GM12878 (cell line): Measurements from ENCODE around the gene CDCA7L. TPM values are rescaled to one million over a fixed set of nuclear protein-coding genes. Genes with fewer than 3 reads are reported as not detected.

Experiments
- ATAC-seq: fragments of 200-7000 bp; cut with Tn5 transposase; 3 replicates; pipeline ENCODE4 v1.9.1; 2020; ENCODE audit warnings: mild to moderate bottlenecking, moderate library complexity
- BruUV-seq: library from RNA; stranded (reverse); fragments of 400-500 nt; replicated peaks from 2 replicates; lab custom pipeline; 2021; lab: Mats Ljungman, UMichigan
- CTCF ChIA-PET: fragments of 300-600 bp; sonication (Branson Sonifier 250); formaldehyde crosslinking; extraction: SDS; loops from one replicate; lab custom pipeline; 2021; ENCODE audit warnings: inconsistent platforms; lab: Yijun Ruan, JAX
- POLR2A ChIA-PET: fragments of 350-600 bp; formaldehyde crosslinking; extraction: SDS; loops from one replicate; lab custom pipeline; 2021; ENCODE audit warnings: inconsistent platforms; lab: Charles Lee
- RAD21 ChIA-PET: fragments of 300-600 bp; sonication (Branson Sonifier 250); formaldehyde crosslinking; loops from one replicate; lab custom pipeline; 2023; ENCODE audit warnings: antibody characterized with exemption; ENCODE audit not compliant: unreplicated experiment; lab: Charles Lee
- SMC1A ChIA-PET: fragments of 300-600 bp; sonication (Branson Sonifier 250); formaldehyde crosslinking; loops from one replicate; lab custom pipeline; 2023; ENCODE audit not compliant: unreplicated experiment, uncharacterized antibody; lab: Charles Lee
- DNase-seq: peaks from one replicate; pipeline ENCODE4 v3.0.0-alpha.2; 2011; ENCODE audit warnings: low read depth, low spot score
- FAIRE-seq: peaks from 3 replicates; lab custom pipeline; 2011; peaks lifted over from hg19 to GRCh38; lab: Jason Lieb, UNC
- H2AFZ ChIP-seq: 2 replicates; pipeline ENCODE4 v1.6.0; 2011; ENCODE audit warnings: low read depth, low read length, control low read depth; ENCODE audit not compliant: control insufficient read depth
- H3K27ac ChIP-seq: 2 replicates; pipeline ENCODE4 v1.5.1; 2011; ENCODE audit warnings: control low read depth; ENCODE audit not compliant: control insufficient read depth, insufficient read depth
- H3K27me3 ChIP-seq, 2 experiments: replicated peaks in 1 of 2; 2 replicates each; pipeline versions ENCODE4 v1.6.0 to v1.6.1; 2011; ENCODE audit warnings: low read length in 1 of 2; ENCODE audit not compliant: control insufficient read depth in 2 of 2, insufficient read depth in 2 of 2
- H3K36me3 ChIP-seq, 2 experiments: 2 replicates each; pipeline ENCODE4 v1.5.1; 2011; ENCODE audit warnings: low read length in 1 of 2; ENCODE audit not compliant: control insufficient read depth in 2 of 2, insufficient read depth in 2 of 2
- H3K4me1 ChIP-seq: 2 replicates; pipeline ENCODE4 v1.6.1; 2011; ENCODE audit warnings: mild to moderate bottlenecking, low read length, moderate library complexity, mixed read lengths; ENCODE audit not compliant: control insufficient read depth, insufficient read depth
- H3K4me2 ChIP-seq: 2 replicates; pipeline ENCODE4 v1.6.0; 2011; ENCODE audit warnings: control low read depth; ENCODE audit not compliant: control insufficient read depth, insufficient read depth
- H3K4me3 ChIP-seq: fragments of 200-600 bp; sonication (generic); 2 replicates; pipeline ENCODE4 v1.5.1; 2016
- H3K79me2 ChIP-seq: 2 replicates; pipeline ENCODE4 v1.6.0; 2011; ENCODE audit warnings: low read length; ENCODE audit not compliant: control insufficient read depth, insufficient read depth
- H3K9ac ChIP-seq: 2 replicates; pipeline ENCODE4 v1.8.0; 2011; ENCODE audit warnings: low read length, control low read depth, mixed read lengths; ENCODE audit not compliant: control insufficient read depth, insufficient read depth
- H3K9me3 ChIP-seq: replicated peaks from 3 replicates; pipeline ENCODE4 v1.5.1; 2011; ENCODE audit warnings: mild to moderate bottlenecking, low read length; ENCODE audit not compliant: control insufficient read depth, insufficient read depth
- H4K20me1 ChIP-seq: 2 replicates; pipeline ENCODE4 v1.6.0; 2011; ENCODE audit not compliant: control insufficient read depth, insufficient read depth
- ASH2L ChIP-seq: fragments of 300-600, 200-600 bp; sonication (generic); IDR thresholded peaks from 2 replicates; pipeline ENCODE4 v1.6.1; 2017; ENCODE audit warnings: low read depth, mild to moderate bottlenecking, borderline replicate concordance
- EP300 ChIP-seq, 2 experiments: fragments of 150-350 bp in 1 of 2; IDR thresholded peaks; 2 replicates each; pipeline ENCODE4 v1.6.1; 2011 to 2012; ENCODE audit warnings: low read depth in 2 of 2, low read length in 2 of 2, borderline replicate concordance in 1 of 2, improper control_type of control experiment in 1 of 2, inconsistent platforms in 1 of 2; ENCODE audit not compliant: control insufficient read depth in 1 of 2
- FOXM1 ChIP-seq: IDR thresholded peaks from 2 replicates; pipeline ENCODE4 v1.6.1; 2012; ENCODE audit warnings: low read depth, mild to moderate bottlenecking, inconsistent platforms, low read length, moderate library complexity
- HDAC6 ChIP-seq: fragments of 200-600 bp; sonication (generic); IDR thresholded peaks from one replicate; pipeline ENCODE4 v1.8.0; 2017; ENCODE audit warnings: antibody characterized with exemption; ENCODE audit not compliant: unreplicated experiment
- KLF5 ChIP-seq: fragments of 450-650 bp; IDR thresholded peaks from 2 replicates; pipeline ENCODE4 v1.6.1; 2014; ENCODE audit warnings: mild to moderate bottlenecking; ENCODE audit not compliant: partially characterized antibody
- MEF2B ChIP-seq: fragments of 450-650 bp; IDR thresholded peaks from 2 replicates; pipeline ENCODE4 v1.6.1; 2018; ENCODE audit warnings: mild to moderate bottlenecking, moderate library complexity; ENCODE audit not compliant: partially characterized antibody, poor library complexity, severe bottlenecking
- PAX8 ChIP-seq: fragments of 450-650 bp; IDR thresholded peaks from 2 replicates; pipeline ENCODE4 v1.6.1; 2017; ENCODE audit warnings: mild to moderate bottlenecking, moderate library complexity
- SMAD1 ChIP-seq: fragments of 450-650 bp; IDR thresholded peaks from 2 replicates; pipeline ENCODE4 v1.6.1; 2018; ENCODE audit warnings: mild to moderate bottlenecking, low read depth; ENCODE audit not compliant: partially characterized antibody
- SREBF1 ChIP-seq: IDR thresholded peaks from 2 replicates; pipeline ENCODE4 v1.6.1; 2012; ENCODE audit warnings: mild to moderate bottlenecking, low read length
- SREBF2 ChIP-seq: IDR thresholded peaks from 2 replicates; pipeline ENCODE4 v1.6.1; 2012; ENCODE audit warnings: mild to moderate bottlenecking, low read length
- ZNF24 ChIP-seq: fragments of 450-650 bp; IDR thresholded peaks from 2 replicates; pipeline ENCODE4 v1.6.1; 2017; ENCODE audit warnings: antibody characterized with exemption, mild to moderate bottlenecking
- ZNF274 ChIP-seq: IDR thresholded peaks from one replicate; pipeline ENCODE4 v1.8.0; 2011; ENCODE audit not compliant: insufficient read length, insufficient read depth
- WGBS: methylation state at CpG from one replicate; pipeline ENCODE4 v1.1.6; 2016; ENCODE audit warnings: low lambda C conversion rate; ENCODE audit not compliant: insufficient replicate concordance, insufficient coverage; ENCODE audit errors: missing lambda C conversion rate; 5-methylcytosine and 5-hydroxymethylcytosine counted together
- in situ Hi-C: fragments of 300-500 bp; cut with MboI; formaldehyde crosslinking; loops from 9 replicates; pipeline ENCODE4 v1.14.3; 2018; ENCODE audit warnings: mixed read lengths
- intact Hi-C: fragments of 100-400 bp; cut with micrococcal nuclease; formaldehyde crosslinking; loops from one replicate; pipeline ENCODE4 v1.14.2; 2022; ENCODE audit not compliant: unreplicated experiment
- polyA plus RNA-seq, 11 experiments: library from polyadenylated mRNA; depleted of rRNA in 4 of 11; unstranded in 6 of 11; stranded (reverse) in 5 of 11; fragments of >200 nt; fragmentation: Nextera tagmentation in 4 of 11; fragmentation: Illumina TruSeq in 1 of 11; extraction: Ambion mirVana in 4 of 11; extraction: Trizol in 1 of 11; gene quantifications; 1 replicate in 1 of 11; 2 replicates in 10 of 11; pipeline versions ENCODE4 v1.2.1 to v1.2.3, GENCODE V29; 2011 to 2016; ENCODE audit warnings: inconsistent platforms in 2 of 11, missing spikeins in 2 of 11, low read depth in 1 of 11
- total RNA-seq, 4 experiments: library from RNA; depleted of rRNA in 3 of 4; stranded (reverse); fragments of >200 nt in 3 of 4; fragmentation: Illumina TruSeq in 1 of 4; extraction: Trizol in 1 of 4; gene quantifications; 2 replicates each; pipeline versions ENCODE4 v1.2.1 to v1.2.3, GENCODE V29; 2013 to 2021
- TF ChIP-seq, protein P1 (sequence below): fragments of 450-650 bp; IDR thresholded peaks from 2 replicates; pipeline ENCODE4 v1.6.1; 2017; ENCODE audit warnings: low read depth, mild to moderate bottlenecking, moderate library complexity
- TF ChIP-seq, protein P2 (sequence below): IDR thresholded peaks from 2 replicates; pipeline ENCODE4 v1.6.1; 2012; ENCODE audit warnings: low read depth, low read length, improper control_type of control experiment
- TF ChIP-seq, protein P3 (sequence below): IDR thresholded peaks from 2 replicates; pipeline ENCODE4 v1.6.1; 2012; ENCODE audit warnings: mild to moderate bottlenecking, low read depth, low read length

The CDCA7L gene
- total and polyA plus RNA-seq, 10 of the 15 experiments (the other 5 are each of a cell fraction or from before 2014, with no cell fraction given): 30.3 to 92.2 (median 68.5) TPM

DNA sequence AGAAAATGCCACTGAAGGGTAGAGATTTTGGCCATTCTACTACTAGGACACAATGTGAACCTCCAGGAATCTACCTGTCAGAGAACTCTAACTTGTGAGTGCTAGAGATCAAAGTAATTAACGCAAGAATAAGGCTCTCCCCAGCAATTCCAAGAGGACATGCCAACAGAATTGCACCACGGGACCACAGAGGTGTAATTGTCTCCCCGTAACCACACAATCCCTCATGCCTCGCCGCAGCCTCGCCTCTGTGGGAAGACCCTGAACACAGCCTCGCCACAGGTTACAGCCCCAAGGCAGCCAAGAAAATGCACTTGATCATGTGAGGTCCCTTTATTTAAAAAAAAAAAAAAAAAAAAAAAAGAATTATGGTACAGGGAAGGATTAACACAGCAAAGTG lies 29.5 kb downstream of the CDCA7L start:
- in situ Hi-C loops: no loop called here
- WGBS: 92% methylated on average over 6 of the region's 7 CpGs
- H3K36me3 ChIP-seq: peaks cover 8 to 11% of the 10 kb centered on the region in 2 experiments
- DNase-seq (no peak), ATAC-seq (no peak), FAIRE-seq (no peak)
- no peaks in the 10 kb centered on the region; the same call in 2 of the 3 replicates for H3K9me3 ChIP-seq
- POLR2A ChIA-PET: no interaction called here
- H3K4me3 ChIP-seq: no peak overlapping the region
- TF ChIP-seq FOXM1: no peak
- no peak for TF ChIP-seq ZNF24
- no peak for TF ChIP-seq PAX8
- TF ChIP-seq, protein P1, sequence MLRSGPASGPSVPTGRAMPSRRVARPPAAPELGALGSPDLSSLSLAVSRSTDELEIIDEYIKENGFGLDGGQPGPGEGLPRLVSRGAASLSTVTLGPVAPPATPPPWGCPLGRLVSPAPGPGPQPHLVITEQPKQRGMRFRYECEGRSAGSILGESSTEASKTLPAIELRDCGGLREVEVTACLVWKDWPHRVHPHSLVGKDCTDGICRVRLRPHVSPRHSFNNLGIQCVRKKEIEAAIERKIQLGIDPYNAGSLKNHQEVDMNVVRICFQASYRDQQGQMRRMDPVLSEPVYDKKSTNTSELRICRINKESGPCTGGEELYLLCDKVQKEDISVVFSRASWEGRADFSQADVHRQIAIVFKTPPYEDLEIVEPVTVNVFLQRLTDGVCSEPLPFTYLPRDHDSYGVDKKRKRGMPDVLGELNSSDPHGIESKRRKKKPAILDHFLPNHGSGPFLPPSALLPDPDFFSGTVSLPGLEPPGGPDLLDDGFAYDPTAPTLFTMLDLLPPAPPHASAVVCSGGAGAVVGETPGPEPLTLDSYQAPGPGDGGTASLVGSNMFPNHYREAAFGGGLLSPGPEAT: no peak
- no peak for TF ChIP-seq SMAD1
- TF ChIP-seq MEF2B: no peak
- no peak for TF ChIP-seq HDAC6
- TF ChIP-seq, protein P2, sequence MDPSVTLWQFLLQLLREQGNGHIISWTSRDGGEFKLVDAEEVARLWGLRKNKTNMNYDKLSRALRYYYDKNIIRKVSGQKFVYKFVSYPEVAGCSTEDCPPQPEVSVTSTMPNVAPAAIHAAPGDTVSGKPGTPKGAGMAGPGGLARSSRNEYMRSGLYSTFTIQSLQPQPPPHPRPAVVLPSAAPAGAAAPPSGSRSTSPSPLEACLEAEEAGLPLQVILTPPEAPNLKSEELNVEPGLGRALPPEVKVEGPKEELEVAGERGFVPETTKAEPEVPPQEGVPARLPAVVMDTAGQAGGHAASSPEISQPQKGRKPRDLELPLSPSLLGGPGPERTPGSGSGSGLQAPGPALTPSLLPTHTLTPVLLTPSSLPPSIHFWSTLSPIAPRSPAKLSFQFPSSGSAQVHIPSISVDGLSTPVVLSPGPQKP: no peak
- TF ChIP-seq KLF5: no peak
- TF ChIP-seq SREBF1: no peak
- no peak for TF ChIP-seq ASH2L
- TF ChIP-seq, protein P3, sequence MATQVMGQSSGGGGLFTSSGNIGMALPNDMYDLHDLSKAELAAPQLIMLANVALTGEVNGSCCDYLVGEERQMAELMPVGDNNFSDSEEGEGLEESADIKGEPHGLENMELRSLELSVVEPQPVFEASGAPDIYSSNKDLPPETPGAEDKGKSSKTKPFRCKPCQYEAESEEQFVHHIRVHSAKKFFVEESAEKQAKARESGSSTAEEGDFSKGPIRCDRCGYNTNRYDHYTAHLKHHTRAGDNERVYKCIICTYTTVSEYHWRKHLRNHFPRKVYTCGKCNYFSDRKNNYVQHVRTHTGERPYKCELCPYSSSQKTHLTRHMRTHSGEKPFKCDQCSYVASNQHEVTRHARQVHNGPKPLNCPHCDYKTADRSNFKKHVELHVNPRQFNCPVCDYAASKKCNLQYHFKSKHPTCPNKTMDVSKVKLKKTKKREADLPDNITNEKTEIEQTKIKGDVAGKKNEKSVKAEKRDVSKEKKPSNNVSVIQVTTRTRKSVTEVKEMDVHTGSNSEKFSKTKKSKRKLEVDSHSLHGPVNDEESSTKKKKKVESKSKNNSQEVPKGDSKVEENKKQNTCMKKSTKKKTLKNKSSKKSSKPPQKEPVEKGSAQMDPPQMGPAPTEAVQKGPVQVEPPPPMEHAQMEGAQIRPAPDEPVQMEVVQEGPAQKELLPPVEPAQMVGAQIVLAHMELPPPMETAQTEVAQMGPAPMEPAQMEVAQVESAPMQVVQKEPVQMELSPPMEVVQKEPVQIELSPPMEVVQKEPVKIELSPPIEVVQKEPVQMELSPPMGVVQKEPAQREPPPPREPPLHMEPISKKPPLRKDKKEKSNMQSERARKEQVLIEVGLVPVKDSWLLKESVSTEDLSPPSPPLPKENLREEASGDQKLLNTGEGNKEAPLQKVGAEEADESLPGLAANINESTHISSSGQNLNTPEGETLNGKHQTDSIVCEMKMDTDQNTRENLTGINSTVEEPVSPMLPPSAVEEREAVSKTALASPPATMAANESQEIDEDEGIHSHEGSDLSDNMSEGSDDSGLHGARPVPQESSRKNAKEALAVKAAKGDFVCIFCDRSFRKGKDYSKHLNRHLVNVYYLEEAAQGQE: no peak
- TF ChIP-seq EP300 (IDR thresholded peaks at IDR 0.05; ENCODE audit: borderline replicate concordance in 1 of 2, control insufficient read depth in 1 of 2, low read depth in 2 of 2, low read length in 2 of 2): no peak
- TF ChIP-seq SREBF2: no peak
- no peak for TF ChIP-seq ZNF274
- no peaks in the 10 kb centered on the region; the same call in 1 of the 2 replicates for H3K79me2 ChIP-seq
- no peaks in the 10 kb centered on the region for H3K27me3 ChIP-seq
- no peak overlapping the region for H2AFZ ChIP-seq
- RAD21 ChIA-PET: no interaction called here
- intact Hi-C loops: no loop called here
- no peak overlapping the region for H3K9ac ChIP-seq
- no TSS peak for BruUV-seq
- H3K4me2 ChIP-seq: no peak overlapping the region
- H3K4me1 ChIP-seq: no peaks in the 10 kb centered on the region
- SMC1A ChIA-PET: no interaction called here
- no peaks in the 10 kb centered on the region for H4K20me1 ChIP-seq
- no peak overlapping the region for H3K27ac ChIP-seq
- CTCF ChIA-PET: no interaction called here
